Suprapubic skin (tissue), 4 donors: ENCODE measurements around the gene LRRC55. TPM values are rescaled to one million over a fixed set of nuclear protein-coding genes. Genes with fewer than 3 reads are reported as not detected.

Experiments
- DNase-seq, 2 donors: peaks; one replicate each; pipeline ENCODE4 v3.0.0-alpha.2; 2019; ENCODE audit warnings: low spot score in 2 of 2
- H3K27ac ChIP-seq: fragments of 200-600 bp; sonication (generic); one replicate; pipeline ENCODE4 v1.5.1; 2019
- H3K27me3 ChIP-seq: fragments of 200-600 bp; sonication (generic); one replicate; pipeline ENCODE4 v1.5.1; 2019
- H3K36me3 ChIP-seq: fragments of 200-600 bp; sonication (generic); one replicate; pipeline ENCODE4 v1.5.1; 2019
- H3K4me1 ChIP-seq: fragments of 200-600 bp; sonication (generic); one replicate; pipeline ENCODE4 v1.5.1; 2019
- H3K4me3 ChIP-seq: fragments of 200-600 bp; sonication (generic); one replicate; pipeline ENCODE4 v1.5.1; 2019; ENCODE audit warnings: mild to moderate bottlenecking
- H3K9me3 ChIP-seq: fragments of 200-600 bp; sonication (generic); one replicate; pipeline ENCODE4 v1.5.1; 2019
- CTCF ChIP-seq, 2 donors: fragments of 200-600 bp in 1 of 2; fragments of 450-650 bp in 1 of 2; sonication (generic) in 1 of 2; IDR thresholded peaks; one replicate each; pipeline ENCODE4 v1.5.1; 2016 to 2019; ENCODE audit warnings: antibody characterized with exemption in 2 of 2, mild to moderate bottlenecking in 1 of 2, moderate library complexity in 1 of 2
- EP300 ChIP-seq: sonication (generic); formaldehyde crosslinking; IDR thresholded peaks from one replicate; pipeline ENCODE4 v1.6.1; 2017; ENCODE audit warnings: antibody characterized with exemption
- POLR2A ChIP-seq, 2 donors: fragments of 450-650 bp; IDR thresholded peaks; one replicate each; pipeline ENCODE4 v1.6.1; 2017; ENCODE audit warnings: antibody characterized with exemption in 2 of 2, mild to moderate bottlenecking in 2 of 2, moderate library complexity in 2 of 2
- POLR2AphosphoS5 ChIP-seq, 3 donors: sonication (generic); formaldehyde crosslinking; IDR thresholded peaks; one replicate each; pipeline ENCODE4 v1.6.1; 2017; ENCODE audit warnings: antibody characterized with exemption in 3 of 3
- WGBS: methylation state at CpG from one replicate; pipeline ENCODE4 v1.1.5; 2018; 5-methylcytosine and 5-hydroxymethylcytosine counted together
- total RNA-seq, 4 donors: library from RNA; depleted of rRNA; stranded (reverse); fragments of >200 nt; gene quantifications; one replicate each; pipeline ENCODE4 v1.1.0, GENCODE V29; 2016

LRRC55 gene
- total RNA-seq, 4 donors from 2014 or later, result 0.08 to 0.24 (median 0.17) TPM; not detected in 1

GRCh38 chr11:57235761-57236703 lies 54.3 kb downstream of the LRRC55 start:
- H3K36me3 ChIP-seq, result no peaks in the 10 kb centered on the region
- DNase-seq, result no peak
- no peak overlapping the region for H3K27ac ChIP-seq
- H3K4me3 ChIP-seq, result peak overlapping the region; percentile 19
- H3K4me1 ChIP-seq, result peaks cover 5% of the 10 kb centered on the region
- peaks cover 34% of the 10 kb centered on the region for H3K27me3 ChIP-seq
- TF ChIP-seq EP300, result no peak
- TF ChIP-seq CTCF (IDR thresholded peaks at IDR 0.05), result no peak
- TF ChIP-seq POLR2A (IDR thresholded peaks at IDR 0.05), result no peak
- no peak for TF ChIP-seq POLR2AphosphoS5 (IDR thresholded peaks at IDR 0.05)
- 89% methylated on average over 27 of the region's 39 CpGs for WGBS
- no peaks in the 10 kb centered on the region for H3K9me3 ChIP-seq

GRCh38 chr11:57237204-57237681 lies 55.5 kb downstream of the LRRC55 start, which contains the start of gene APLNR:
Gene APLNR, minus strand, starts transcription at chr11:57237250. Its CDS starts 246 bp downstream, at chr11:57237004.
- Histone ChIP-seq H3K4me3 (peak within 1 kb of the TSS; percentile 19), H3K36me3 (no peaks in the 10 kb centered on the region), H3K27me3 (peaks cover 34% of the 10 kb centered on the region), H3K4me1 (peaks cover 5% of the 10 kb centered on the region), H3K27ac (no peak within 1 kb of the TSS), H3K9me3 (no peaks in the 10 kb centered on the region)
- DNase-seq, result no peak
- 36% methylated on average over 6 of the region's 6 CpGs for WGBS
- no peak for TF ChIP-seq CTCF (IDR thresholded peaks at IDR 0.05)
- no peak for TF ChIP-seq POLR2A (IDR thresholded peaks at IDR 0.05)
- no peak for TF ChIP-seq POLR2AphosphoS5 (IDR thresholded peaks at IDR 0.05)
- no peak for TF ChIP-seq EP300

GRCh38 chr11:57239348-57239747 lies 57.6 kb downstream of the LRRC55 start:
- no peak for TF ChIP-seq CTCF (IDR thresholded peaks at IDR 0.05)
- no peak for TF ChIP-seq POLR2A (IDR thresholded peaks at IDR 0.05)
- no peak for TF ChIP-seq POLR2AphosphoS5 (IDR thresholded peaks at IDR 0.05)
- TF ChIP-seq EP300, result no peak
- WGBS, result 73% methylated on average over 1 of the region's 1 CpG
- Histone ChIP-seq H3K4me1 (peaks cover 5% of the 10 kb centered on the region), H3K27ac (no peak overlapping the region), H3K36me3 (no peaks in the 10 kb centered on the region), H3K9me3 (no peaks in the 10 kb centered on the region), H3K4me3 (no peak overlapping the region), H3K27me3 (peaks cover 26% of the 10 kb centered on the region)
- no peak for DNase-seq

GRCh38 chr11:57240007-57240406 lies 58.3 kb downstream of the LRRC55 start:
- TF ChIP-seq POLR2AphosphoS5 (IDR thresholded peaks at IDR 0.05) (no peak), EP300 (no peak), POLR2A (IDR thresholded peaks at IDR 0.05) (no peak), CTCF (IDR thresholded peaks at IDR 0.05) (no peak)
- DNase-seq, result no peak

GRCh38 chr11:57240757-57241156 lies 59.0 kb downstream of the LRRC55 start:
- DNase-seq, result no peak
- H3K27ac ChIP-seq, result no peak overlapping the region

More at GRCh38 chr11:57240007-57240406, 58.3 kb downstream of the LRRC55 start:
- Histone ChIP-seq H3K27ac (no peak overlapping the region), H3K36me3 (no peaks in the 10 kb centered on the region), H3K9me3 (no peaks in the 10 kb centered on the region), H3K4me3 (no peak overlapping the region), H3K4me1 (peaks cover 5% of the 10 kb centered on the region), H3K27me3 (peaks cover 19% of the 10 kb centered on the region)
- 83% methylated on average over 2 of the region's 2 CpGs for WGBS

More at GRCh38 chr11:57240757-57241156, 59.0 kb downstream of the LRRC55 start:
- Histone ChIP-seq H3K4me3 (no peak overlapping the region), H3K36me3 (no peaks in the 10 kb centered on the region), H3K4me1 (peaks cover 5% of the 10 kb centered on the region), H3K27me3 (peaks cover 14% of the 10 kb centered on the region), H3K9me3 (no peaks in the 10 kb centered on the region)
- TF ChIP-seq EP300 (no peak), POLR2AphosphoS5 (IDR thresholded peaks at IDR 0.05) (no peak), CTCF (IDR thresholded peaks at IDR 0.05) (no peak), POLR2A (IDR thresholded peaks at IDR 0.05) (no peak)
- 58% methylated on average over 5 of the region's 5 CpGs for WGBS
